ENCODE results near the gene ATN1. TPM values are rescaled to one million over a fixed set of nuclear protein-coding genes. Genes with fewer than 3 reads are reported as not detected.
A peak's percentile ranks its signal among the peaks of the same experiment; 100 is the strongest.

Gene ATN1
- total and polyA plus RNA-seq, 2 of the 8 experiments (the other 6 are each of a cell fraction or from before 2014, with no cell fraction given): 20.6 to 73.4 TPM

DNA sequence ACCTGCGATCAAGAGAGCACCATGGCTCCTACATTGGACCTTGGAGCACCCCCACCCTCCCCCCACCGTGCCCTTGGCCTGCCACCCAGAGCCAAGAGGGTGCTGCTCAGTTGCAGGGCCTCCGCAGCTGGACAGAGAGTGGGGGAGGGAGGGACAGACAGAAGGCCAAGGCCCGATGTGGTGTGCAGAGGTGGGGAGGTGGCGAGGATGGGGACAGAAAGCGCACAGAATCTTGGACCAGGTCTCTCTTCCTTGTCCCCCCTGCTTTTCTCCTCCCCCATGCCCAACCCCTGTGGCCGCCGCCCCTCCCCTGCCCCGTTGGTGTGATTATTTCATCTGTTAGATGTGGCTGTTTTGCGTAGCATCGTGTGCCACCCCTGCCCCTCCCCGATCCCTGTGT lies 14.0 kb downstream of the ATN1 start:
- Histone ChIP-seq H3K79me1 (ENCODE audit: low read depth, low read length) (no peaks in the 10 kb centered on the region), H3K23ac (ENCODE audit: insufficient read length) (no peak overlapping the region), H3K4me1 (replicated peaks in 1 of 4; ENCODE audit: control insufficient read depth in 3 of 4, insufficient read depth in 4 of 4, low read length in 3 of 4) (peaks cover 6 to 22% (median 20%) of the 10 kb centered on the region in 4 experiments), H3K36me3 (ENCODE audit: control insufficient read depth in 2 of 4, insufficient read depth in 4 of 4, low read length in 3 of 4) (peaks cover 6 to 16% (median 9%) of the 10 kb centered on the region in 4 experiments; a peak in 7 of 8 replicates), H3K27me3 (replicated peaks in 1 of 4; ENCODE audit: control insufficient read depth in 3 of 4, extremely low read depth in 1 of 4, insufficient read depth in 3 of 4, low read length in 3 of 4) (no peaks in the 10 kb centered on the region), H2BK5ac (ENCODE audit: low read depth, low read length) (0 out of 2 replicates have a peak overlapping the region, but pooled peaks have one; percentile 13), H3K23me2 (ENCODE audit: low read depth, low read length) (peaks cover 11% of the 10 kb centered on the region), H2BK15ac (ENCODE audit: low read length) (no peak overlapping the region), H4K20me1 (replicated peaks in 1 of 2; ENCODE audit: control insufficient read depth in 1 of 2, insufficient read depth in 2 of 2, low read length in 2 of 2) (peaks cover 2 to 5% of the 10 kb centered on the region in 2 experiments), H3K56ac (replicated peaks; ENCODE audit: insufficient read length, low read depth, low read length) (no peak overlapping the region), H4K91ac (replicated peaks; ENCODE audit: insufficient read length, low read length) (no peak overlapping the region), H3K18ac (ENCODE audit: extremely low read depth, low read length) (no peak overlapping the region), H4K8ac (ENCODE audit: extremely low read depth, insufficient read depth, low read length) (no peak overlapping the region), H2AK5ac (ENCODE audit: low read depth, low read length) (no peak overlapping the region), H3K79me2 (ENCODE audit: control insufficient read depth in 1 of 2, insufficient read depth in 2 of 2, low read length in 2 of 2) (no peaks in the 10 kb centered on the region), H3K9ac (replicated peaks in 1 of 4; ENCODE audit: extremely low read depth in 1 of 4, low read depth in 3 of 4, low read length in 3 of 4) (no peak overlapping the region), H3K9me3 (ENCODE audit: insufficient read depth in 2 of 2, low read depth in 1 of 2, low read length in 1 of 2) (no peaks in the 10 kb centered on the region), H2AFZ (ENCODE audit: low read length) (no peak overlapping the region), H3K4ac (replicated peaks; ENCODE audit: insufficient read length, low read depth, low read length) (no peak overlapping the region), H2BK20ac (ENCODE audit: low read length) (no peak overlapping the region), H4K5ac (ENCODE audit: insufficient read length, low read depth, low read length) (no peak overlapping the region), H2BK12ac (ENCODE audit: low read depth, low read length) (no peak overlapping the region; the same call in 1 of the 2 replicates), H3K27ac (ENCODE audit: low read depth, low read length) (no peak overlapping the region), H2BK120ac (replicated peaks; ENCODE audit: low read depth, low read length) (no peak overlapping the region), H3K4me2 (ENCODE audit: insufficient read depth in 1 of 2, low read depth in 2 of 2, low read length in 2 of 2) (no peak overlapping the region), H3K14ac (ENCODE audit: insufficient read length) (no peak overlapping the region), H3K4me3 (ENCODE audit: extremely low read depth in 1 of 4, insufficient read depth in 2 of 4, low read depth in 3 of 4, low read length in 4 of 4) (no peak overlapping the region)
- DNase-seq (ENCODE audit: low read depth in 1 of 2, low spot score in 2 of 2) (peak in 1 of 2 experiments; percentile 39), FAIRE-seq (no peak)
- POLR2A ChIA-PET (ENCODE audit: partially characterized antibody): interaction anchor here (1.4 to 44.0 kb wide), 7 partner anchors 10 to 167 kb away, joined by 6 to 1596 read pairs (median 34); partner anchors contain the start of genes ATN1, C1RL, EMG1 and ENO2
- CTCF ChIA-PET (ENCODE audit: partially characterized antibody): interaction anchor here (0.6 to 20.2 kb wide), 6 partner anchors 16 to 72 kb away, joined by 3 to 253 read pairs (median 25); partner anchors contain the start of genes ATN1, SPSB2 and TPI1
- TF ChIP-seq SUZ12 (IDR thresholded peaks at IDR 0.05; ENCODE audit: low read length): no peak
- 93% methylated on average over 10 of the region's 12 CpGs; no CpG with 5 or more reads in 1 of the 2 experiments for WGBS, 2 experiments (ENCODE audit: extremely low coverage in 1 of 2, insufficient coverage in 1 of 2, insufficient read length in 1 of 2, insufficient replicate concordance in 2 of 2, low coverage in 1 of 2, low lambda C conversion rate in 2 of 2, missing lambda C conversion rate in 1 of 2)

Measured in H1 (cell line).